ENCODE data around the gene MED13L.

DNA sequence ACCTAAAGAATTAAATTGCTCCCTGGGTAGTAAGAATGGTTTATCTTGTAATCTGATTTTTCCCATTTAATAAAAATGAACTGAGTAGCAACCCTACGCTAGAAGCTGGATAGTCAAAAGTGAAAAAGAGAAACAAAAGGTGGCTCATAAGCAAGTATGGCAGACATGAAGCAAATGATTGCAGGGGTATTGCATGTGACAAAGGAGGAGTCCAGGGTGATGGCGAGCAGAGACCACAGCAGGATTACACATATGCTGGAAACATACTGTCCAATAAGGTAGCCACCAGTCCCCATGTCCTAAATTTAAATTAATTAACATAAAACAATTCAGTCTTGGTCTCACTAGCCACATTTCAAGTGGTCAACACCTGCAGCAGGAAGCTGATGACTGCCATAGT is 283.8 kb downstream of the MED13L start:
- TF ChIP-seq, protein P1, sequence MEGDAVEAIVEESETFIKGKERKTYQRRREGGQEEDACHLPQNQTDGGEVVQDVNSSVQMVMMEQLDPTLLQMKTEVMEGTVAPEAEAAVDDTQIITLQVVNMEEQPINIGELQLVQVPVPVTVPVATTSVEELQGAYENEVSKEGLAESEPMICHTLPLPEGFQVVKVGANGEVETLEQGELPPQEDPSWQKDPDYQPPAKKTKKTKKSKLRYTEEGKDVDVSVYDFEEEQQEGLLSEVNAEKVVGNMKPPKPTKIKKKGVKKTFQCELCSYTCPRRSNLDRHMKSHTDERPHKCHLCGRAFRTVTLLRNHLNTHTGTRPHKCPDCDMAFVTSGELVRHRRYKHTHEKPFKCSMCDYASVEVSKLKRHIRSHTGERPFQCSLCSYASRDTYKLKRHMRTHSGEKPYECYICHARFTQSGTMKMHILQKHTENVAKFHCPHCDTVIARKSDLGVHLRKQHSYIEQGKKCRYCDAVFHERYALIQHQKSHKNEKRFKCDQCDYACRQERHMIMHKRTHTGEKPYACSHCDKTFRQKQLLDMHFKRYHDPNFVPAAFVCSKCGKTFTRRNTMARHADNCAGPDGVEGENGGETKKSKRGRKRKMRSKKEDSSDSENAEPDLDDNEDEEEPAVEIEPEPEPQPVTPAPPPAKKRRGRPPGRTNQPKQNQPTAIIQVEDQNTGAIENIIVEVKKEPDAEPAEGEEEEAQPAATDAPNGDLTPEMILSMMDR (IDR thresholded peaks at IDR 0.05) = no peak
- TF ChIP-seq POLR2A (IDR thresholded peaks at IDR 0.05) = no peak
